ENCODE data around the gene GDPD3.

GDPD3 gene

GRCh38 chr16:30121741-30122571 is 8.6 kb upstream of the GDPD3 start:
- Histone ChIP-seq H2BK120ac (ENCODE audit: low read depth, low read length) (no peak overlapping the region), H3K18ac (ENCODE audit: low read length) (peak overlapping the region; percentile 81), H3K27ac (ENCODE audit: low read depth, low read length) (no peak overlapping the region), H3K23ac (ENCODE audit: low read length) (no peak overlapping the region), H3K4ac (ENCODE audit: low read depth, low read length) (peak overlapping the region; percentile 25), H3K4me1 (ENCODE audit: control insufficient read depth, low read depth, low read length) (peaks cover 2% of the 10 kb centered on the region), H3K56ac (ENCODE audit: low read length) (peak overlapping the region; percentile 93), H4K5ac (ENCODE audit: low read length) (no peak overlapping the region), H3K36me3 (ENCODE audit: control insufficient read depth, insufficient read depth, low read length) (peaks cover 7% of the 10 kb centered on the region), H3K79me2 (ENCODE audit: control insufficient read depth, insufficient read depth, low read length) (no peaks in the 10 kb centered on the region), H3K9ac (ENCODE audit: low read length) (peak overlapping the region; percentile 83), H2BK5ac (ENCODE audit: low read length) (no peak overlapping the region), H3K27me3 (ENCODE audit: insufficient read depth, low read length, poor library complexity) (no peaks in the 10 kb centered on the region), H3K79me1 (ENCODE audit: low read length) (no peaks in the 10 kb centered on the region), H4K8ac (ENCODE audit: low read depth, low read length) (no peak overlapping the region), H2AK5ac (ENCODE audit: low read length) (no peak overlapping the region), H3K4me2 (ENCODE audit: low read length) (peak overlapping the region; percentile 56), H3K4me3 (ENCODE audit: low read length) (peak overlapping the region; percentile 11), H2BK15ac (replicated peaks; ENCODE audit: low read depth) (no peak overlapping the region)
- WGBS (ENCODE audit: extremely low coverage, insufficient coverage, low lambda C conversion rate) = no CpG with 5 or more reads among the region's 31 CpGs
- DNase-seq = no peak

- Histone ChIP-seq H4K8ac (ENCODE audit: low read depth, low read length) (no peak overlapping the region), H3K27me3 (ENCODE audit: insufficient read depth, low read length, poor library complexity) (no peaks in the 10 kb centered on the region), H3K23ac (ENCODE audit: low read length) (no peak overlapping the region), H2BK15ac (replicated peaks; ENCODE audit: low read depth) (no peak overlapping the region), H3K79me2 (ENCODE audit: control insufficient read depth, insufficient read depth, low read length) (no peaks in the 10 kb centered on the region), H3K4me1 (ENCODE audit: control insufficient read depth, low read depth, low read length) (peaks cover 2% of the 10 kb centered on the region), H3K56ac (ENCODE audit: low read length) (no peak overlapping the region), H3K4me3 (ENCODE audit: low read length) (no peak overlapping the region), H3K27ac (ENCODE audit: low read depth, low read length) (no peak overlapping the region), H3K79me1 (ENCODE audit: low read length) (no peaks in the 10 kb centered on the region), H3K4ac (ENCODE audit: low read depth, low read length) (no peak overlapping the region), H2AK5ac (ENCODE audit: low read length) (no peak overlapping the region), H3K9ac (ENCODE audit: low read length) (no peak overlapping the region), H3K18ac (ENCODE audit: low read length) (no peak overlapping the region), H3K36me3 (ENCODE audit: control insufficient read depth, insufficient read depth, low read length) (peaks cover 7% of the 10 kb centered on the region), H3K4me2 (ENCODE audit: low read length) (no peak overlapping the region), H2BK120ac (ENCODE audit: low read depth, low read length) (no peak overlapping the region), H2BK5ac (ENCODE audit: low read length) (no peak overlapping the region), H4K5ac (ENCODE audit: low read length) (no peak overlapping the region)
- no peak for DNase-seq
- WGBS (ENCODE audit: extremely low coverage, insufficient coverage, low lambda C conversion rate) = no CpG with 5 or more reads among the region's 3 CpGs
These were observed 7.2 kb upstream of the GDPD3 start for GRCh38 chr16:30120340-30121105.

- no peaks in the 10 kb centered on the region for H3K79me2 ChIP-seq (ENCODE audit: control insufficient read depth, insufficient read depth, low read length)
- no peak overlapping the region for H3K18ac ChIP-seq (ENCODE audit: low read length)
- no peaks in the 10 kb centered on the region for H3K79me1 ChIP-seq (ENCODE audit: low read length)
- H2BK5ac ChIP-seq (ENCODE audit: low read length) = no peak overlapping the region
- no peak overlapping the region for H2BK120ac ChIP-seq (ENCODE audit: low read depth, low read length)
- peaks cover 2% of the 10 kb centered on the region for H3K4me1 ChIP-seq (ENCODE audit: control insufficient read depth, low read depth, low read length)
- H3K4me3 ChIP-seq (ENCODE audit: low read length) = no peak overlapping the region
- H3K9ac ChIP-seq (ENCODE audit: low read length) = no peak overlapping the region
- no peak overlapping the region for H3K23ac ChIP-seq (ENCODE audit: low read length)
- no peak overlapping the region for H2AK5ac ChIP-seq (ENCODE audit: low read length)
- H3K56ac ChIP-seq (ENCODE audit: low read length) = no peak overlapping the region
- no peak overlapping the region for H3K4ac ChIP-seq (ENCODE audit: low read depth, low read length)
- H3K4me2 ChIP-seq (ENCODE audit: low read length) = no peak overlapping the region
- H3K27ac ChIP-seq (ENCODE audit: low read depth, low read length) = no peak overlapping the region
- no CpG with 5 or more reads among the region's 2 CpGs for WGBS (ENCODE audit: extremely low coverage, insufficient coverage, low lambda C conversion rate)
- DNase-seq = no peak
- no peak overlapping the region for H2BK15ac ChIP-seq (replicated peaks; ENCODE audit: low read depth)
- peaks cover 7% of the 10 kb centered on the region for H3K36me3 ChIP-seq (ENCODE audit: control insufficient read depth, insufficient read depth, low read length)
- no peaks in the 10 kb centered on the region for H3K27me3 ChIP-seq (ENCODE audit: insufficient read depth, low read length, poor library complexity)
- no peak overlapping the region for H4K5ac ChIP-seq (ENCODE audit: low read length)
- H4K8ac ChIP-seq (ENCODE audit: low read depth, low read length) = no peak overlapping the region
These were observed 6.1 kb upstream of the GDPD3 start for GRCh38 chr16:30119428-30119827.

GRCh38 chr16:30117768-30118167 is 4.4 kb upstream of the GDPD3 start:
- Histone ChIP-seq H3K27ac (ENCODE audit: low read depth, low read length) (no peak overlapping the region), H4K8ac (ENCODE audit: low read depth, low read length) (no peak overlapping the region), H2BK15ac (replicated peaks; ENCODE audit: low read depth) (no peak overlapping the region), H3K4me1 (ENCODE audit: control insufficient read depth, low read depth, low read length) (peaks cover 2% of the 10 kb centered on the region), H3K56ac (ENCODE audit: low read length) (no peak overlapping the region), H3K23ac (ENCODE audit: low read length) (no peak overlapping the region), H3K36me3 (ENCODE audit: control insufficient read depth, insufficient read depth, low read length) (peaks cover 7% of the 10 kb centered on the region), H3K27me3 (ENCODE audit: insufficient read depth, low read length, poor library complexity) (no peaks in the 10 kb centered on the region), H3K18ac (ENCODE audit: low read length) (no peak overlapping the region), H2AK5ac (ENCODE audit: low read length) (no peak overlapping the region), H2BK5ac (ENCODE audit: low read length) (no peak overlapping the region), H3K4me3 (ENCODE audit: low read length) (no peak overlapping the region), H3K79me1 (ENCODE audit: low read length) (no peaks in the 10 kb centered on the region), H3K4ac (ENCODE audit: low read depth, low read length) (no peak overlapping the region), H3K9ac (ENCODE audit: low read length) (no peak overlapping the region), H4K5ac (ENCODE audit: low read length) (no peak overlapping the region), H2BK120ac (ENCODE audit: low read depth, low read length) (no peak overlapping the region), H3K79me2 (ENCODE audit: control insufficient read depth, insufficient read depth, low read length) (no peaks in the 10 kb centered on the region), H3K4me2 (ENCODE audit: low read length) (no peak overlapping the region)
- no CpG with 5 or more reads among the region's 10 CpGs for WGBS (ENCODE audit: extremely low coverage, insufficient coverage, low lambda C conversion rate)
- no peak for DNase-seq

- peaks cover 7% of the 10 kb centered on the region for H3K36me3 ChIP-seq (ENCODE audit: control insufficient read depth, insufficient read depth, low read length)
- WGBS (ENCODE audit: extremely low coverage, insufficient coverage, low lambda C conversion rate) = no CpG with 5 or more reads among the region's 16 CpGs
These were observed 3.2 kb upstream of the GDPD3 start for GRCh38 chr16:30116291-30117207.

More at GRCh38 chr16:30116291-30117207, 3.2 kb upstream of the GDPD3 start:
- Histone ChIP-seq H3K27me3 (ENCODE audit: insufficient read depth, low read length, poor library complexity) (no peaks in the 10 kb centered on the region), H3K56ac (ENCODE audit: low read length) (no peak overlapping the region), H3K4me2 (ENCODE audit: low read length) (no peak overlapping the region), H3K4ac (ENCODE audit: low read depth, low read length) (no peak overlapping the region), H3K79me2 (ENCODE audit: control insufficient read depth, insufficient read depth, low read length) (no peaks in the 10 kb centered on the region), H2AK5ac (ENCODE audit: low read length) (no peak overlapping the region), H3K4me1 (ENCODE audit: control insufficient read depth, low read depth, low read length) (no peaks in the 10 kb centered on the region), H2BK5ac (ENCODE audit: low read length) (no peak overlapping the region), H3K9ac (ENCODE audit: low read length) (no peak overlapping the region), H2BK15ac (replicated peaks; ENCODE audit: low read depth) (no peak overlapping the region), H3K4me3 (ENCODE audit: low read length) (no peak overlapping the region), H4K8ac (ENCODE audit: low read depth, low read length) (no peak overlapping the region), H3K18ac (ENCODE audit: low read length) (no peak overlapping the region), H3K27ac (ENCODE audit: low read depth, low read length) (no peak overlapping the region), H2BK120ac (ENCODE audit: low read depth, low read length) (no peak overlapping the region), H4K5ac (ENCODE audit: low read length) (no peak overlapping the region), H3K79me1 (ENCODE audit: low read length) (no peaks in the 10 kb centered on the region), H3K23ac (ENCODE audit: low read length) (no peak overlapping the region)
- no peak for DNase-seq

Measured in mesendoderm (in vitro differentiated cells).